GM18499 (cell line): Measurements from ENCODE around the gene CASP1.
"Not testable (repeated sequence)": the region's sequence is repeated elsewhere in the genome, so short reads cannot be mapped to it uniquely, and the experiment has no call there.

Source experiments
- ATAC-seq: cut with Tn5 transposase; IDR thresholded peaks from one replicate; pipeline ENCODE4 v1.9.1; 2021; ENCODE audit warnings: moderate number of reproducible peaks; ENCODE audit not compliant: insufficient read depth, unreplicated experiment

CASP1 gene

DNA sequence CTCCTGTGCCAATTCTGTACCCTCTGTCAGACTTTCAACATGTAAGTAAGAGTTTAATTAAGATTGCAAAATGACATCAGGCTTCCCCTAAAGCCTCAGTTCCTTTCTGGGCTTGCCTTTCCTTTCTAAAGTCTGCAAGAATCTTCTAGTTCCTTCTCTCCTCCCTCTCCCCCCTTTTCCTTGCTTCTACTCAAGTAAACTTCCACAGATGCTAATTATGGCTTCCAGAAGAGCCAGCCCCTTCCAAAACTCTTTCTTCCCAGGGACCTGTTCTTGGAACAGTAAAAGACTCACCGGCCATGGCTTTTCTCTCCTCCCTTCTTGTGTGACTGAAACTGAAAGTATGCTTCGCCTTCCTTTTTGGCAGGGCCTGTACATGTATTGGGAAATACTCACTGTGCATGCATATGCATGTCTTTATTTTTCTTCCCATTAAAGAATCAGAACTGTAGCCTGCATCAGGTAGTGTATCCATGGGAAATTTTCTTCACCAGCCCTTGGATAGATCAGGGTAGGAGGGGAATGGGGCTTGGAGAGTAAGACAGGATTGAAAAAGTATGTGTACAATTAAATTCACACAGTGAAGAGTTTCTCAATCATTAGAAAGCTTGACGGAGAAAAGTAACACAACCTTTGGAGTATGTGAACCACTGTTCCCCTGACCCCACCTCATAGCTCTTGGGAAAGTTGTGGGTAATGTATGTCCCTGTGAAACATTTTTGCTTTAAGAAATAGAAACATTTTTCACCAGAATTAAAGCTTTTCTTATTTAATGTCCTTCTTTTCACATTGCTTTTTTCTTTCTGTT lies at the start of gene CASP1:
CASP1 (minus strand) TSS at position 332 of the 808 bp plus-strand sequence; CDS start at position 301, 31 bp downstream.
- peak; percentile 95 for ATAC-seq

DNA sequence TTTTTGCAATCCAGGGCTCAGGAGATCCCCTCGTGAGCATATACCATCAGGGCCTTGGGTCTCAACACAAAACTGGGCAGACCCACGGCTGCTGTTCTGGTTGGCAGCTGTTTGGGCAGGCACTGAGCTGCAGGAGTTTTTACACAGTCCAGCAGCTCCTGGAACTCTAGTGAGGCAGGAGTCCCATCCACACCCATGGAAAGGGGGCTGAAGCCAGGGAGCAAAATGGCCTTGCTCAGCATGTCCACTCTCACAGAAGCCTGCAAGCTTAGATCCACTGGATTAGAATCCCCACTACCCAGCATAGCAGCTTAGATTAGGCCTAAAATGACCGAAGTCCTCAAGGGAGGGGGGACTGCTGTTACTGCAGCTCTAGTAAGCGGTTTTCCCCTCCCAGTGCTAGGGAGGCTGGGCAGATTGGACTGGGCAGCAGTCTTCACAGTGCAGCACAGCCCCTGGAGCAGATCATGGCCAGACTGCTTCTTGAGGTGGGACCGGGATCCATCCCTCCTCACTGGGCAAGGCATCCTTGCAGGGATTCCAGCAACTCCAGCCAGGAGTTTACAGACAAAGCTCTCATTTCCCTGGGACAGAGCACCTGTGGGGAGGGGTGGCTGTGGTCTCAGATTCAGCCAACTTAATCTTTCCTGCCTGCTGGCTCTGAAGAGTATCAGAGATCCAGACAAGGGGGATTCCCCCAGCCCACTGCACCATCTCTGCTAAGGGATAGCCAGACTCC lies 46.6 kb upstream of the CASP1 start:
- no peak for ATAC-seq

DNA sequence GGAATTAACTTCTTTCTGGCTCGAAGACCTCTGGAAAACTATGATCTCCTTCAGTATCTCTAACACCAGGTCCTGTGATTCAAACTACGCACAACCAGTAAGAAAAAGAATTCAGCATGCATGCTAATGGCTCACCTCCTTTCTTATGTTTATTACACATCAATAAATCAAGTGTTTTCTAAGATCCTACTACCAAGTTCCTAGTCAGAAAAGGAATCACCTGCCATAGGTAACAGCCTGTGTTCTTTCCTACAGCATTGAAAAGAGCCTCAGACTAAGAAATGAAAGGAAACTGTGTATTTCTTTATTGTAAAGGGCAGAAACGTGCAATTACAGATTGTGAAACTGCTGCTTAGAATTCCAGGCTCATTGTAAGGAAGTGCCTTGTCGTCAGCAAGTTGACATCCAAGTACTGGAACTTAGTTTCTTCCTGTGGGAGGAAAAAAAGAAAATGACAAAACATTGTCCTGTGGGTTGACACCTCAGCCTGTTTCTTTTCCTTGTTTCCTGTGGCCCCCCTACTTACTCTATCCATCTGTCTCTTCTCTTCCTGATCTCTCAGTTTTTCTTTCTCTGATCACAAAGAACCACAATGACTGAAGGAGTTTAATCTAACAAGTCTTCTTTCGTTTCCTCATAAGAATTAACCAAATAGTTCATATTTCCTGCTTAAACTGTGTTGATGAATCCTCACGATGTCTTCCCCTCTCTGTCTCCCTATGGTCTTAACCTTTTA lies 45.4 kb upstream of the CASP1 start:
- not testable (repeated sequence) for ATAC-seq

DNA sequence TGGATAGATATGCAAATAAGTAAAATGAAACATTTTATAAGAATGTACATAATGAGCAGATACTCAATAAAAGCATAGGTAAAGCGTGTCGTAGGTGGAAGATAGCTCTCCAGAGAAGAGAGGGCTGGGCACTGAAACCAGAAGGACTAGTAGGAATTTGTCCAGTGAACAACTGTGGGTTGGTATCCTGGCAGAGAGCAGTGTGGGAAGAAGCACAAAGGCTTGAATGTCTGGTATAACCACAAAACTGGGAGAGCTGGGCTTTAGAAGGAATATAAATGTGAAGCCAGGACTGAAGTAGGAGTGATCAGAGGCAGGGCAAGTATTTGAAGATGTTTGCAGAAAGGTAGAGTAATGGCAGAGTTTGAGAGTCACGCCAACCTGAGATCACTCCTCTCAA lies 43.3 kb upstream of the CASP1 start:
- no peak for ATAC-seq

DNA sequence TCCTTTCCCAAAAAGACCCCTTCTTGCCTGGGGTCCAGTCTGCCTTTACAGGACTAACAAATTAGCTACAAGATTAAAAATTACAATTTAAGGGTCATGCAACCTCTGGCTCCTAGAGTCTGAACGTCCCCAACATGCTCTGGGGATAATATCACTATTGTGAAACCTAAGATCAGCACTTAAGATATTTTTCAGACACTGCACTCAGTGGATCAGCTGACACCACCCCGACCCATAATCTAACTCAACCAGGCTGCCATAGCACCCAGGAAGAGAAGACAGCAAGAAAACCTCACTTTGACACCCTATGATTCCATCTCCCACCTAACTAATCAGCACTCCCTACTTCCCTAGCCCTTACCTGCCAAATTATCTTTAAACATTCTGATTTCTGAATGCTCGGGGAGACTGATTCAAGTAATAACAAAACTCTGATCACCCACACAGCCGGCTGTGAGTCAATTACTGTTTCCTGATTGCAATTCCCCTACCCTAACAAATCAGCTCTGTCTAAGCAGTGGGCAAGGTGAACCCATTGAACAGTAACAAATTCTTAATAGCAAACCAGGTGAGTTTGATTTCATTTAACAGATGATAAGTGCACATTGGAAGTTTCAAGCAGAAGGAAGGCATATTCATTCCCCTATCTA lies 42.3 kb upstream of the CASP1 start:
- ATAC-seq, result not testable (repeated sequence)

DNA sequence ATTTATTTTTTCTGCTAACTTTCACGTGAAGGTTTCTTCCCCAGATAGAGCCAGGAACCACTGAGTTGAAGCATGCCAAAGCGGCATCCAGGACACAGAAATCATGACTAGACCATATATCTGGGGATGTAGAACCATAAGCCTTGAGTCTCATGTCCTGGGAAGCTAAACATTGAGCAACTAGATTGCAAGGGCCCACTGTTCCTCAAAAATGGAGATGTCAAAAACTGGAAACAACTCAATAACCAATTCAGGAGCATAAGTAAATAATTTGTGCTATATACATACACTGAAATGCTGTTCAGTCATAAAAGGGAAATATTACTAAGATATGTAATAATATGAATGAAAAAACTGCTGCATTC lies 39.2 kb upstream of the CASP1 start:
- ATAC-seq, result no peak

DNA sequence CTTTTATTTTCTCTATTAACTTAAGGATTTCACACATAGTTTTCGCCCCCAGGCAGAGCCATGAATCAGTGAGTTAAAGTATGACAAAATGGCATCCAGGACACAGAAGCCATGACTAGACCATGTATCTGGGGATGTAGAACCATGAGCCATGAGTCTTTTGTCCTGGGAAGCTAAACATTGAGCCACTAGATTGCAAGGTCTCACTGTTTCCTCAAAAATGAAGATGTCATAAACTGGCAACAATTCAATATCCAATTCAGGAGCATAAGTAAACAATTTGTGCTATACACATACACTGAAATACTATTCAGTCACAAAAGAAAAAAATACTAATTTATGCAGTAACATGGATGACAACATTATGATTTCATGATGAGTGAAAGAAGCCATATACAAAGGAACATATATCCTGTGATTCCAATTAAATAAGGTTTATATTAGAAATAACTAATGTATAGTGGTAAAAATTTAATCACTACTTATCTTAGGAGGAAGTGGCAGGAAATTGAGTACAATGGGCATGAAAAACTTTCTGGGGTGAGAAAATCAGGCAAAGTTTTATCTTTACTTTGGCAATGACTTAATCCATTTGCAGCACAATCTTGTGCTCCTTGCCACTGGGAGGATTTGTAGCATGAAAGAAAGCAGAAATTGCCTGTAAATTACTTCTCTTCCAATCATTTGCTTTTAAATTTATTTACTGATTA lies 38.7 kb upstream of the CASP1 start:
- ATAC-seq, result no peak

DNA sequence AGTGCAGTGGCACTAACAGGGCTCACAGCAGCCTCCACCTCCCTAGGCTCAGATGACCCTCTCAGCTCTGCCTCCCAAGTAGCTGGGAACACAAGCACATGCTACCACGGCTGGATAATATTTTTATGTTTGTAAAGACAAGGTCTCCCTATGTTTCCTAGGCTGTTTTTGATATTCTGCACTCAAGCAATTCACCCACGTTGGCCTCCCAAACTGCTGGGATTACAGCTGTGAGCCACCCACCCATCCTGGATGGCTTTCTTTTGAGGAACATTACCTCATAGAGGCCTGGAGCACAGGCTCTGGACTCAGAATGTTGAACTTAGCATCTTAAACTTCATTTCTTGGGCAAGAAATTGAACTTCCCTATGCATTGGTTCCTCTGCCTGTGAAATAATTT lies 37.1 kb upstream of the CASP1 start:
- ATAC-seq, result not testable (repeated sequence)

DNA sequence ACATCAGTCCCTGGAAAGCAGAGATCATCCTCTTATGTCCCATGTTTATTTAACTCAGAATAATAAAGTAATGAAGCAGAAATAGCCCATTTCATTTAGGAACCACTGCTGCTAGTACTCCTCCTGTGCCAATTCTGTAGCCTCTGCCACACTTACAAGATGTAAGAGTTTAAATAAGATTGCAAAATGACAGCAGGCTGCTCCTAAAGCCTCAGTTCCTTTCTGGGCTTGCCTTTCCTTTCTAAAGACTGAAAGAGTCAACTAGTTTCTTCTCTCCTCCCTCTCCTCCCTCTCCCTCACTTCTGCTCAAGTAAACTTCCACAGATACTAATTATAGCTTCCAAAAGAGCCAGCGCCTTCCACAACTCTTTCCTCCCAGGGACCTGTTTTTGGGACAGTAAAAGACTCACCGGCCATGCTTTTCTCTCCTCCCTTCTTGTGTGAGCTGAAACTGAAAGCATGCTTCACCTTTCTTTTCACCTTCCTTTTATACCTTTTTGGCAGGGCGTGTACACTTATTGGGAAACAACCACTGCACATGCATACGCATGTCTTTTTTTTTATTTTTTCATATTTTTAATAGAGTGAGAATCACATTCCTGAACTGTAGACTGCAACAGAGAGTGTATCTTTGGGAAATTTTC lies 36.3 kb upstream of the CASP1 start:
- no peak for ATAC-seq

DNA sequence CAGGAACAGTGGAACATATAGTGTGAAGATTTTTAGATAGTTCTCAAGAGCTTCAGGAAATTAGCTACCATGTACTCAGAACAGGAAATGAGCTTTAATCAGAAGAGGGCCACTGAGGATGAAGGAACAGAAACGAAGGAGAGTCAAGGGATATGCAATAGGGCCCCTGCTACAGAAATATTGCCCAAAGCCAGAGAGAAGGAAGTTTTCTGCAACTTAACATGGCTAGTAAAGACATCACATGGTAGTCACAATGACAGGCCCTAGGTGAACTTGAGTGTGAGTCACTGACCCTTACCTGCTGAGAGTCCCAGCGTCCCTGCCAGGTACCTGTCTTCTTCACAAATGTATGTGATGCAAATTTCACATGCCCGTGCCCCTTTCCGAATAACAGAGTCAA lies 35.4 kb upstream of the CASP1 start:
- no peak for ATAC-seq

DNA sequence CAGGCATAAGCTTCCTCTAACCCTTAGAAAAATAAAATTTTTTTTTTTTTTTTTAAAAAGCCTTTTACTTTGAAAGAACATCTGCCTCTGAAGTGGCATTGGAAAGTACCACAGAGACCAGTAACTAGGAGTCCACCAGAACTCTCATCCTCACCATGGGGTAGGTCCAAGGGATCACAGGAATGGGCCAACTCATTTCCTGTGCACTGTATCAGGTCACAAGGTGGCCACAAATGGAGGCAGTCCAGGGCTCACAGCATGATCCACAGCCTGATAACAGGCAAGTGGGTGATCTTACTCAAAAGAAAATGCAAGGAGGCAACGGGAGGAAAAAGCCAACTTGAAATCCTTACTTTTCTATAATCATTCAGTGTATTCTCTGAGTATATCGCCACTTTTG lies 34.8 kb upstream of the CASP1 start:
- ATAC-seq, result not testable (repeated sequence)

DNA sequence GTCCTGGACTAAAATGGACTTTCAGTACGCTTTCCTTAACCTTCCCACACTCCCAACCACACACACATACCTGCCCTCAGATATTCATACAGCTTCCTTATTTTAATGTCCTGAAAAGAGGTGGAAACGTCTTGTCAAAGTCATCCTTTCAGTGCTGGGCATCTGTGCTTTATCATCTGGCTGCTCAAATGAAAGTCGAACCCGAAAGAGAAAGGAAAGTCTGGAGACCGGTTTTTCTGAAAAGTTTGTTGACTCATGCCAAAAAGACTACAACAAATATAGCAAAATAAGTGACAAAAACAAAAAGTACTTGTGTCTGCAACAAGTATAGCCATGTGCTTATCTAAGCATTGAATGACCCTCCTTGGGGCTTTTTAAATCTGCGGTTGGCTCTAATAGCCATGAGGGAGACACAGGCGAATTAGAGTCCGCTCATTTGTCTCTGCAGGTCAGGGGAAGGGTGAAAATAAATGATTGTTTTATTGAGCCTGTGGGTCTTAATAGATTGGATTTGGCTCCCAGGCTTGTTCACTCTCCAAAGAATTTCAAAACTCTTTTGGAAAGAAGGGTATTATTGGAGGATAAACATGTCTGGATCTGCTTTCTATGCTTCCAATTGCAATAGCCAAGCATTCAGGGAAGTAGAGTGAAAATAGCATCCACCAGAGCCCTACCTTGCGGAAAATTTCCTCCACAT lies 28.4 kb upstream of the CASP1 start:
- ATAC-seq, result not testable (repeated sequence)

DNA sequence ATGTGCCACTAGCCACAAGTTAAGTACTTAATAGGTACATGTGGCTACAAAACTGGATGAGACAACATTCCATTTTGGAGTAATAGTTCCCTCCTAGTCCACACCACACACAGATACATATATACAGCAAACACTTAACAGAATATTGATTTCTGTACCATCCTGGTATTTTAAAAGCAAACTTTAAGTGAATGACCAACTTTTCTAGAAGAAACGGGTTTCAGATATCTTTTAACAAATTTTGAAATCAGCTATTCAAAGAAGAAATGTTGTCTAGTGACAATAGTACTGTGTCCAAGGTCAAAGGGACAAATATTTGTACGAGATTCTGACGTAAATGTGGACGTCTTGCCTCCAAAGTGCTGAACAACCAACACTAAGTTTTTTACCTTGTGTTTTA lies 22.5 kb upstream of the CASP1 start:
- ATAC-seq, result no peak

DNA sequence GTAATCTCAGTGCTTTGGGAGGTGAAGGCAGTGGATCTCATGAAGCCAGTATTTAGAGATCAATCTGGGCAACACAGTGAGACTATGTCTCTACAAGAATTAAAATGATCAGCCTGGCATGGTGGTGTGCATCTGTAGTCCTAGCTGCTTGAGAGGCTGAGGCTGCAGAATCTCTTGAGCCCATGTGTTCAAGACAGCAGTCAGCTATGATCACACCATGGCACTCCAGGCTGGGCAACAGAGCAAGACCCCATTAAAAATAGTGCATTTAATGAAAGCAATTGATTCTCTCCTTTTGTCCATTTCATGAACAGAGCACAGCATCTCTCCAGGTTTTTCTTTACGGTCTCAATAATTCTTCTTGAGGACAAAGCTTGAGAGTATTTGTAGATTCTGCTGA lies 21.5 kb upstream of the CASP1 start:
- no peak for ATAC-seq

DNA sequence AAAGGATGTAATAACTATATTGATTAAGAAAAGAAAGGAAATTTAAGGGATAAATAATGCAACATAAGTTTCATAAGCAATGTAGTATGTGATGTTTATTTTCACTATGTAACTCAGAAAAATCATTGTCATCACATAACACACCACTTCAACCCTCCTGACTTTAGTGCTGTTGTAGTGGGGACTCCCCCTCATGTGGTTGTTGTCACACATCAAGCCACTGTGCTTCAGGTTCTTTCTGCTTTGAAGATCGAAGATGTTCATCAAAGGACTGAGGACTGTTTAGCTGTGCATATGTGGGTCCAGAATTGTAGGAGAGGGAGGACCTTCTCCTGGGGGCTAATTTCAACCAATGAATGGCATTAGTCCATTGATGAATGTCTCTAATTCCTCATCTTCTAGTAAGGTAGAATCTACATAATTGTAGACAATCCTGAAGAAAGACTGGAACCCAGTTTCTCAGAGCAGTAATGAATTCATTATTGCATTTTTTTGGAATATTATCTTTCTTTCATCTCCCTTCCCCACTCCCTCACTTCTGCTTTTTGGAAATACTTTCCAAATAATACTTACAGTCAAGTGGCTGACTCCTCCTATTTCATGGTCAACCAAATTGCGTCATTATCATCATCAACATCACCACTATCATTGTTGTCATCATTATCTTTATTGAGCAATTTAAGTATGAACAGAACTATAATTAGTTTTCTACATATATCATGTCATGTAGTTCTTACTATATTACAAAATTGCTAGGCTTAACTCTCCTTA lies 20.0 kb upstream of the CASP1 start:
- no peak for ATAC-seq

DNA sequence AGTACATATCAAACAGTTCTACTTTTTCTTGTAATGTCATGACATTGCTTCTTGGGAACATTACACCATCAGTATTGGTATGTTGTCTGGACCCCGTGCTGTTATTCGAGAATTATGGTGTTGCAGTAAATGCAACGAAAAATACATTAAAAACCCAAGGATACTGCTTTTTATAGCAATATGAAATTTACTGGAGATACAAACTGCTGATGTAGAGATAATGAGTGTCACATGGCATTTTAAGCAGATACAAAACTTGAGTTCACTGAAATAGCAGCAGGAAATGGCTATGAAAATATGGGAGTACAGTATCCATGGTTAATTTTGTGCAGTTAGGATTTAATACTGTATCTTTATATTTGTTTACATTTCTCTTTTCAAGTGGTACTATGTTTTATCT lies 17.5 kb upstream of the CASP1 start:
- no peak for ATAC-seq

DNA sequence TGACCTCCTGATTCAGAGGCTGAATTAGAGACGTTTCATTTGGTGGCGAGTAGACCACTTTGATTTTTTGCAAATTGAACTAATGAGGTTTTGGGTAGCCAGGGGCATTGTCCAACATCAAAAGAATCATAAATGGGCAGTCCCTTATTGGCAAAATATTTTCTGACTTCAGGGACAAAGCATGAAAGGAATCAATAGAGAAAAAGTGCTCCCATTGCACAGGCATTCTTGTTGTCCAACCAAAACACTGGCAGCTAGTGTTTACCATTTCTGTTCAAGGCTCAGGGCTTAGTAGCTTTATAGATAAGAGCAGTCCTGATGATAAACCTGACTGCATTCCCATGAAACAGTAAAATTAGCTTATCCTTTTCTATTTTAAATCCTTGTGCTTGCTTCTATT lies 16.6 kb upstream of the CASP1 start:
- ATAC-seq, result no peak

DNA sequence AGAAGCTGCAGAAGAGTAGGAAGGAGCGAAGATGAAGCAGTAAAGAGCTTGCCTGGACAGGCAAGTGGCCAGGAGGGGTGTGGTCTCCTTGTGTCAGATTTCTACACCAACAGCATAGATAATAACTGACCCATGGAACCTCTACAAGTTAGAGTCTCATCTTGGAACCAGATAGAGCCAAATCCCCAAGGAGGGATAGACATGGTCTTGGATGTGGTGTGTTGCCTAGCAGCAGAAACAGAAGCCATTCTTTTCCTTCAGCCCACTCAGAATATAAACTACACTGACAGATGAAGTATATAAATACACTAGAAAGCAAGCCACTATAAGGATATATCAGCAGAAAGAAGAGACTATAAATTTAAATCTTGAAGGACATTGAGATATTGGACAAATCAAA lies 14.5 kb upstream of the CASP1 start:
- no peak for ATAC-seq
